Endothelial cell of umbilical vein (primary cell): ENCODE data around the gene CLCN6. TPM values are rescaled to one million over a fixed set of nuclear protein-coding genes. Genes with fewer than 3 reads are reported as not detected.

ENCODE experiments used
- BruUV-seq: library from RNA; stranded (reverse); fragments of 400-500 nt; replicated peaks from 2 replicates; lab custom pipeline; 2021; lab: Mats Ljungman, UMichigan
- CTCF ChIA-PET: fragments of 300-600, 350-600 bp; sonication (Branson Sonifier 250); formaldehyde crosslinking; loops from one replicate; lab custom pipeline; 2021; ENCODE audit warnings: antibody characterized with exemption, inconsistent platforms; lab: Charles Lee
- POLR2A ChIA-PET: fragments of 300-600, 350-600 bp; sonication (Branson Sonifier 250); formaldehyde crosslinking; loops from one replicate; lab custom pipeline; 2021; ENCODE audit warnings: antibody characterized with exemption, inconsistent platforms; lab: Charles Lee
- DNase-seq: peaks from one replicate; pipeline ENCODE4 v3.0.0-alpha.2; 2011; ENCODE audit warnings: low read depth, low spot score
- FAIRE-seq: peaks from 2 replicates; lab custom pipeline; 2011; peaks lifted over from hg19 to GRCh38; lab: Jason Lieb, UNC
- H2AFZ ChIP-seq: 2 replicates; pipeline ENCODE4 v1.6.0; 2012; ENCODE audit warnings: low read depth, low read length, control low read depth, inconsistent platforms
- H3K27ac ChIP-seq: 2 replicates; pipeline ENCODE4 v1.5.1; 2011; ENCODE audit warnings: low read depth, mild to moderate bottlenecking, control low read depth, low read length, moderate library complexity; ENCODE audit not compliant: insufficient read depth
- H3K27me3 ChIP-seq, 2 experiments: 2 replicates each; pipeline versions ENCODE4 v1.6.0 to v1.6.1; 2011; ENCODE audit warnings: low read length in 2 of 2, mixed read lengths in 1 of 2; ENCODE audit not compliant: control insufficient read depth in 2 of 2, insufficient read depth in 2 of 2
- H3K36me3 ChIP-seq, 2 experiments: 2 replicates in 1 of 2; 3 replicates in 1 of 2; pipeline ENCODE4 v1.5.1; 2011; ENCODE audit warnings: low read length in 2 of 2, mild to moderate bottlenecking in 1 of 2, moderate library complexity in 1 of 2; ENCODE audit not compliant: control insufficient read depth in 2 of 2, insufficient read depth in 2 of 2; ENCODE audit errors: extremely low read depth in 1 of 2
- H3K4me1 ChIP-seq: 3 replicates; pipeline ENCODE4 v1.5.1; 2011; ENCODE audit warnings: mild to moderate bottlenecking, low read length; ENCODE audit not compliant: control insufficient read depth, insufficient read depth; ENCODE audit errors: extremely low read depth
- H3K4me2 ChIP-seq: 2 replicates; pipeline ENCODE4 v1.6.1; 2011; ENCODE audit warnings: low read length, control low read depth, mixed read lengths; ENCODE audit not compliant: insufficient read depth
- H3K4me3 ChIP-seq, 3 experiments: fragments of 200-600 bp in 1 of 3; sonication (generic), shearing (Covaris generic) in 1 of 3; replicated peaks in 1 of 3; 2 replicates each; pipeline ENCODE4 v1.5.1; 2011 to 2016; ENCODE audit warnings: control low read depth in 3 of 3, low read length in 3 of 3, mild to moderate bottlenecking in 2 of 3, inconsistent platforms in 1 of 3, low read depth in 1 of 3, moderate library complexity in 1 of 3; ENCODE audit not compliant: insufficient read depth in 1 of 3
- H3K79me2 ChIP-seq: 2 replicates; pipeline ENCODE4 v1.6.0; 2012; ENCODE audit warnings: low read length, inconsistent platforms; ENCODE audit not compliant: control insufficient read depth, insufficient read depth
- H3K9ac ChIP-seq: replicated peaks from 2 replicates; pipeline ENCODE3; 2011; ENCODE audit warnings: low read length, control low read depth; ENCODE audit not compliant: insufficient read depth; ENCODE audit errors: extremely low read depth
- H3K9me1 ChIP-seq: replicated peaks from 3 replicates; pipeline ENCODE4 v1.6.0; 2011; ENCODE audit warnings: mild to moderate bottlenecking, low read length; ENCODE audit not compliant: control insufficient read depth, insufficient read depth; ENCODE audit errors: extremely low read depth
- H3K9me3 ChIP-seq: replicated peaks from 2 replicates; pipeline ENCODE4 v1.5.1; 2012; ENCODE audit warnings: low read length, inconsistent platforms; ENCODE audit not compliant: control insufficient read depth, insufficient read depth
- H4K20me1 ChIP-seq: replicated peaks from 2 replicates; pipeline ENCODE3; 2011; ENCODE audit warnings: mild to moderate bottlenecking, low read length; ENCODE audit not compliant: control insufficient read depth, insufficient read depth; ENCODE audit errors: extremely low read depth
- EZH2 ChIP-seq: IDR thresholded peaks from 2 replicates; pipeline ENCODE4 v1.6.1; 2012; ENCODE audit warnings: borderline replicate concordance, low read depth, mild to moderate bottlenecking, moderate library complexity, low read length, inconsistent platforms; ENCODE audit not compliant: severe bottlenecking
- FOS ChIP-seq: IDR thresholded peaks from 2 replicates; pipeline ENCODE4 v1.6.1; 2011; ENCODE audit warnings: mild to moderate bottlenecking, low read length, moderate library complexity, borderline replicate concordance; ENCODE audit not compliant: insufficient read depth
- GATA2 ChIP-seq: IDR thresholded peaks from 2 replicates; pipeline ENCODE4 v1.7.0; 2011; ENCODE audit warnings: low read depth, mild to moderate bottlenecking, moderate library complexity, mixed read lengths, low read length; ENCODE audit not compliant: insufficient read length, insufficient read depth
- JUN ChIP-seq: IDR thresholded peaks from 2 replicates; pipeline ENCODE4 v1.6.1; 2011; ENCODE audit warnings: borderline replicate concordance, low read depth; ENCODE audit not compliant: insufficient read length, insufficient read depth
- MYC ChIP-seq: IDR thresholded peaks from one replicate; pipeline ENCODE4 v1.6.1; 2011; ENCODE audit warnings: mild to moderate bottlenecking, low read depth, low read length
- POLR2A ChIP-seq: IDR thresholded peaks from 2 replicates; pipeline ENCODE4 v1.6.1; 2012; ENCODE audit warnings: low read depth, mild to moderate bottlenecking, control low read depth, low read length
- POLR2AphosphoS5 ChIP-seq: IDR thresholded peaks from 2 replicates; pipeline ENCODE4 v1.6.1; 2012; ENCODE audit warnings: low read depth, mild to moderate bottlenecking, control low read depth, low read length, moderate library complexity; ENCODE audit not compliant: insufficient read depth
- dilution Hi-C: fragments of 300-500 bp; cut with MboI; formaldehyde crosslinking; loops from one replicate; pipeline ENCODE4 v1.15.0; 2019; ENCODE audit warnings: low sequenced_read_pairs; ENCODE audit not compliant: extremely low pct_ligation_motif_present
- intact Hi-C: fragments of 100-400 bp; cut with micrococcal nuclease; formaldehyde crosslinking; loops from one replicate; pipeline ENCODE4 v1.10.0; 2022
- polyA plus RNA-seq, 4 experiments: library from polyadenylated mRNA; depleted of rRNA in 3 of 4; stranded (reverse) in 3 of 4; unstranded in 1 of 4; fragments of >200 nt; gene quantifications; 2 replicates each; pipeline versions ENCODE4 v1.2.1 to v1.2.3, GENCODE V29; 2011 to 2012; ENCODE audit warnings: missing spikeins in 1 of 4
- total RNA-seq: library from RNA; stranded (reverse); gene quantifications from 2 replicates; pipeline ENCODE4 v1.2.3, GENCODE V29; 2021
- TF ChIP-seq, protein P1 (sequence below), 2 donors: IDR thresholded peaks; 1 replicate in 1 of 2; 2 replicates in 1 of 2; pipeline ENCODE4 v1.5.1; 2011; ENCODE audit warnings: low read length in 2 of 2, mild to moderate bottlenecking in 2 of 2, moderate library complexity in 2 of 2, control low read depth in 1 of 2, inconsistent platforms in 1 of 2, low read depth in 1 of 2; ENCODE audit not compliant: insufficient read depth in 1 of 2; ENCODE audit errors: extremely low read depth in 1 of 2
- TF ChIP-seq, protein P2 (sequence below): IDR thresholded peaks from 2 replicates; pipeline ENCODE4 v1.6.1; 2011; ENCODE audit not compliant: insufficient read depth, insufficient read length

The CLCN6 gene
- total and polyA plus RNA-seq, 2 donors (not counting 3 experiments of a cell fraction or from before 2014, with no cell fraction given) = 20.4 to 41.2 TPM

DNA sequence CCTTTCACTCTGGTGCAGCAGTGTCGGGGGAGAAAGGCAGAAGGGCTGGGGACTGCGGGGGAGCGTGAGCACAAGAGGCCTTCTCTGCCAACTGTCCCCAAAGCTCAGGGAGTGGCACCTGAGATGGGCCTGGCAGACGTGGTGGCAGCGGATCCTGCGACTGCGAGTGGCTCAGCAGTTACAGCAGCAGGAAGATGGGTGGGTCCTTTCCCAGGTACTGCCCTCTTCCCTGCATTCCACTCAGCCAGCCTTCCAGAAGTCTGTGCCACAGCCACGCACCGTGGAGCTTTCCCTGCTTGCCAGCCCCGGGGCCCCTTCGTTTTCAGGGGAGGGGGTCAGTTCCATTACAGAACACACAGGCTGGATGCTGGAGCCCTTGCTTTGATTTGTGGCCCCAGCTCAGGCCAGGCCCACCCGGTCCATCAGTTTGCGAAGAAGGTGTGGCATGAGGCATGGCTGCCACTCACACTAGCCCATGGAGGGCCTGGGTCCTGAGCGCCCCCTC is 17.4 kb upstream of the CLCN6 start:
- no peaks in the 10 kb centered on the region for H3K9me3 ChIP-seq
- BruUV-seq = no TSS peak
- DNase-seq (no peak), FAIRE-seq (no peak)
- TF ChIP-seq POLR2A = no peak
- TF ChIP-seq, protein P1, sequence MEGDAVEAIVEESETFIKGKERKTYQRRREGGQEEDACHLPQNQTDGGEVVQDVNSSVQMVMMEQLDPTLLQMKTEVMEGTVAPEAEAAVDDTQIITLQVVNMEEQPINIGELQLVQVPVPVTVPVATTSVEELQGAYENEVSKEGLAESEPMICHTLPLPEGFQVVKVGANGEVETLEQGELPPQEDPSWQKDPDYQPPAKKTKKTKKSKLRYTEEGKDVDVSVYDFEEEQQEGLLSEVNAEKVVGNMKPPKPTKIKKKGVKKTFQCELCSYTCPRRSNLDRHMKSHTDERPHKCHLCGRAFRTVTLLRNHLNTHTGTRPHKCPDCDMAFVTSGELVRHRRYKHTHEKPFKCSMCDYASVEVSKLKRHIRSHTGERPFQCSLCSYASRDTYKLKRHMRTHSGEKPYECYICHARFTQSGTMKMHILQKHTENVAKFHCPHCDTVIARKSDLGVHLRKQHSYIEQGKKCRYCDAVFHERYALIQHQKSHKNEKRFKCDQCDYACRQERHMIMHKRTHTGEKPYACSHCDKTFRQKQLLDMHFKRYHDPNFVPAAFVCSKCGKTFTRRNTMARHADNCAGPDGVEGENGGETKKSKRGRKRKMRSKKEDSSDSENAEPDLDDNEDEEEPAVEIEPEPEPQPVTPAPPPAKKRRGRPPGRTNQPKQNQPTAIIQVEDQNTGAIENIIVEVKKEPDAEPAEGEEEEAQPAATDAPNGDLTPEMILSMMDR (IDR thresholded peaks at IDR 0.05; ENCODE audit: extremely low read depth in 1 of 2, insufficient read depth in 1 of 2, low read depth in 1 of 2, low read length in 2 of 2) = no peak
- no peak for TF ChIP-seq POLR2AphosphoS5
- TF ChIP-seq, protein P2, sequence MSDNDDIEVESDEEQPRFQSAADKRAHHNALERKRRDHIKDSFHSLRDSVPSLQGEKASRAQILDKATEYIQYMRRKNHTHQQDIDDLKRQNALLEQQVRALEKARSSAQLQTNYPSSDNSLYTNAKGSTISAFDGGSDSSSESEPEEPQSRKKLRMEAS = no peak
- TF ChIP-seq MYC = no peak
- TF ChIP-seq JUN = no peak
- TF ChIP-seq GATA2 = no peak
- no peak for TF ChIP-seq FOS
- no peak for TF ChIP-seq EZH2
- H4K20me1 ChIP-seq = no peaks in the 10 kb centered on the region
- H3K4me2 ChIP-seq = no peak overlapping the region
- peaks cover 21% of the 10 kb centered on the region for H3K4me1 ChIP-seq
- no peak overlapping the region for H3K4me3 ChIP-seq
- no peaks in the 10 kb centered on the region for H3K79me2 ChIP-seq
- H3K9me1 ChIP-seq = no peaks in the 10 kb centered on the region
- H3K27ac ChIP-seq = no peak overlapping the region
- intact Hi-C loops = no loop called here
- no peaks in the 10 kb centered on the region for H3K27me3 ChIP-seq
- no peak overlapping the region for H3K9ac ChIP-seq
- POLR2A ChIA-PET = interaction anchor here (0.6 to 1.2 kb wide), 2 partner anchors 9 to 18 kb away, joined by 3 to 5 read pairs; partner anchors contain the start of gene CLCN6
- no peak overlapping the region for H2AFZ ChIP-seq
- peaks cover 0 to 13% of the 10 kb centered on the region in 2 experiments for H3K36me3 ChIP-seq
- CTCF ChIA-PET = interaction anchor here (1.0 to 5.5 kb wide), 4 partner anchors 9 to 69 kb away, joined by 3 to 31 read pairs (median 8); partner anchors contain the start of gene CLCN6
- dilution Hi-C loops = no loop called here
